Measurements from ENCODE around the gene PRDM10.
"Not testable (repeated sequence)": the region's sequence is repeated elsewhere in the genome, so short reads cannot be mapped to it uniquely, and the experiment has no call there.

The PRDM10 gene

DNA sequence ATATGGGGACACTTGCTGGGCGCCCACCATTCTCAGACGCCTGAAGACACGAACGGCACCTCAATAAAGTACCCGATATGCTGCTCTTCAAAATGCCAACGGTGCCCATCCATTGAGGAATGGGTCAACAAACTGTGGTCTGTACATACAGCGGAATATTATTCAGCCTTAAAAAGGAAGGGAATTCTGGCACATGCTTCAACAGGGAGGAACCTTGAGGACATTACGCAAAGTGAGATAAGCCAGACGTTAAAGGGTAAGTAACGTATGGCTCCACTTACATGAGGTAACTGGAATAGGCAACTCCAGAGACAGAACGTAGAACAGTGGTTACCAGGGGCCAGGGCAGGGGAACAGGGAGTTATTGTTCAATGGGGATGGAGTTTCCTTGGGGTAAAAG lies 28.0 kb downstream of the PRDM10 start:
- DNase-seq = no peak

DNA sequence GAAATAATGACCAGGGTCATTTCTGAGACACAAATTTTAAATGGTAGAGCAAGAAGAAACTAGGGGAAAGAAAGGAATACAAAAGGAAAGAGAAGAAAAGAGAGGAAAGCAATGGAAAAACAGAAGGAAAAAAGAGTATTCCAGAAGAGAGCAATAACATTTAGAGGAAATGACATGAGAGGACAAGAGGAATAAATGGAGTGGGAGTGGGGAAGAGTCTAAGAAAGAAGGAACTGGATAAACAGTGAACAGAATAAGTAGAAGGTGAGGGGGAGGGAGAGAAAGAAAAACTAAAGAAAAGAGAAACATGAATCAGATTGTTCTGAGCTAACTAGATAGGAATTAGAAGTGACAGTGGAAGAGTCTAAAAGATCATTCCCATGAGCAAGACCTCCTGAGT lies 28.4 kb downstream of the PRDM10 start:
- no peak for DNase-seq

DNA sequence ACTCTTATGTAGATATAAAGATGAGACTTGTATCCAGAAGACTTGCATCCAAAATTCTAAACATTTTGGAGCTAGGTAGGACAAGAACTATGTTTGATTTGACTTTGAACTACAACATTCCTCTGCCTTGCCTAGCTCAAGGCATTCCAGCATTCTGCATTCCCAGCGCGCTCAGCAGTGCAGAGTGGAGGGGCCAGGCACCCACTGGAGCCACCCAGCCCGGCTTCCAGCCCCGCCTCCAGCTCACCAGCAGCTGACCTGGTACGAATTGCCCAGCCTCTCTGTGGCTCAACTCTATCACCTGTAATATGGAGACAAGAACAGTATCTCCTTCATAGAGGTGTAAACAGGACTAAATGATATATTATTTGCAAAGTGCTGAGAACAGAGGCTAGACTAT lies 28.8 kb downstream of the PRDM10 start:
- no peak for DNase-seq

DNA sequence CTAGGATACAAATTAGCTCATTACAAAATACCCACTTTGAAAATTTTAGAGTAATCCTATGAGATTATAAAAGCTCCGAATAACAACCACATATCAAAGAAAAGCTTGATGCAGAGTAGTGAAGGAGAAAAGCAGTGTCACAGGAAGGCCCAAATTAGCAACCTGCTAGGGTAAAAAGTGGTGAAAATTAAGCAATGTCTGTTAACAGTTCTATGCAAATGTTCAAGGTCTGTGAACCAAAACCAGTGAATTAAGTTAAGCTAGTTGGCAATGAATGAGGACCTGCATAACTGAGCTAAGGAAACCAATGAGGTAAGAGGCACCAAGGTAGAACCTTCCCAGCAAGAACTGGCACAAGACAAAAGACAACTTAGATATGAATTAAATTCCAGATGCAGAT lies 29.6 kb downstream of the PRDM10 start:
- no peak for DNase-seq

DNA sequence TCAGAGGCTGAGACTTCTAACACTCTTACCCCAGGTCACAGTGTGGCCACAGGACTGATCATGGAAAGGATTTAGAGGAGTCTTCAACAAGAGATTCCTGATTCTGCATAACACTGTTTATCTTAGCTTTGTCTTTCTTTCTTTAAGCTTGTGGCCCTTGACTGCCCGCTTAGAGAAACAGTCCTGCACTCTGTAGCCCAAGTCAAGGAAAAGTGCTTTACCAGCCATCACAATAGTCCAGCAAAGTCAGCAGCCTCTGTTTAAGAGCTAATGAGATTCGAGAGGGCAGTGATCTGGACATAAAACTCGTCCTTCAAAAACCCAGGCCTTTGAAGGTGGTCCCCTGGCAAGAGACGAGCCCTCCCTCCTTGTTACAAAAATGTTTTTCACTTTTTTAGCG lies 30.0 kb downstream of the PRDM10 start:
- DNase-seq = no peak

DNA sequence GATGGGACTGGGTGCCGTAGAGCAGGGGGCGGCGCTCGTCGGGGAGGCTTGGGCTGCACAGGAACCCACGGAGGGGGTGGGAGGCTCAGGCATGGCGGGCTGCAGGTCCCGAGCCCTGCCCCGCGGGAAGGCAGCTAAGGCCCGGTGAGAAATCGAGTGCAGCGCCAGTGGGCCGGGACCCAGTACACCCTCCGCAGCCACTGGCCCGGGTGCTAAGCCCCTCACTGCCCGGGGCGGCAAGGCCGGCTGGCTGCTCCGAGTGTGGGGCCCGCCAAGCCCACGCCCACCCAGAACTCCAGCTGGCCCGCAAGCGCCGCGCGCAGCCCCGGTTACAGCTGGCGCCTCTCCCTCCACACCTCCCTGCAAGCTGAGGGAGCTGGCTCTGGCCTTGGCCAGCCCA lies 30.8 kb downstream of the PRDM10 start:
- not testable (repeated sequence) for DNase-seq

DNA sequence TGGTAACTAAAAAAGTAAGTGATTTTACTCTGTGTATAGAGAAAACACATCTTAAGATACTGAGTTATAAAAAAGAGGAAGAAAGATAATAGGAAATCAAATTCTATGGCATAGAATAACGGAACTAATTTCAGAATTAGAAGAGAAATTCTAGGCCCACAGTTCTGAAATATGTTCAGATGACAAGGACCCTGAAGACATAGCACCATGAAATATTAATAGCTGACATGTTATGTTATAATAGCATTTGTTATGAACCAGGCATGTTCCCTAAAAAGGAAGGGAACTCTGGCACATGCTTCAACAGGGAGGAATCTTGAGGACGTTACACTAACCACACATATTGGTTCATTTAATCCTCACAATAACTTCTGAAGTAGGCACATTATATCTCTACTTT lies 32.7 kb downstream of the PRDM10 start:
- no peak for DNase-seq

DNA sequence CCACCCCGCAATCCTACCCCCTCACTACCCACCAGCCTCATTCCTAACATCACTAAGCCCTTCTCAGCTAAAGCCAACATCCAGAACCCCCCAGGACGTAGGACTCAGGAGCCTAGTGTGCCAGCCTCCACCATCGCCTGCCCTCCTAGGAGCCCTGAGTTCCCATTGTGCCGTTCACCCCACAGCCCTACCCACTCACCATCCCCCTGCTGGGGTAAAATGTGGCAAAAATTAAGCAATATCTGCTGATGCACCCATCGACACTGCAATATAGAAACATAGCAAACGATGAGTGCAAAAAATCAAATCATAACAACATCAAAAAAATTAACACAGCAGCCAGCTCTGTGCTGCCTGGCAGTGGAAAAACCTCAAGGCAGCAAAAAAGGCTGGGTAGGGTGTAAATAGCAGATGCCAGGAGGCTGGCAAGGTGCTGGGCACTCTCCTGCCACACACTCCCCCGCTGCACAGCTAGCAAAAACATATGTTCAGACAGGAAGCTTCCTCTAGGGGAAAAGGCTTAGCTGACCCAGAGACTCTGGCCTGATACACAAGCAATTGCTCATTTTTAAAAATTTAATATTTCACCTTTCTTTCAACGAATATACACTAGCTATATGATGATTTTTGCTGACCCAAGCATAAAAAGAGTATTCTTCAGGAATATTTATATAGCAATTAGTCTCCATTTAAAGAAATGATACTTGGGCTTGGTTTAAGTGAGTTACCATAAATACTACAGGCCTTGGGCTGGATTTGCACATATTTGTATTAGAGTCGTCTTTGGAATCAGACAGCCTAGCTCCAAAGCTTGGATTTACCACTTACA lies 33.8 kb downstream of the PRDM10 start:
- DNase-seq = no peak

DNA sequence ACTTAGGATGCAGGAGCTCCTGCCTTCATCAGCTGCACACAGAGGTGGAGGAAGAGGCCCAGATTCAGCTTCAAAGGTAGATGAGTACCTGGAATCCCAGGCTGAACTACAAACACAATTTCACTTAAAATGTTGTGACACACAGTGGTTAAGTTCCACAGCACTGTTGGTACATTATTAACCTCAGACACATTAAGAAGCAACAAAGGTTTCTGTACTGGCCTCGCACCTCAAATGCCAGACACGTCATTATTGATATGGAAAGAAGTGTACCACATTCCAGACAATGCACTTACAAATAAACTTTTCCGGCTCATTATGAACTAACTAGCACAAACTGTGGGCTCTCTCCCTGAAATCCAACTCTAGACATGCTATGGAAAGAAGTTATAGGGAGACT lies 34.6 kb downstream of the PRDM10 start:
- no peak for DNase-seq

DNA sequence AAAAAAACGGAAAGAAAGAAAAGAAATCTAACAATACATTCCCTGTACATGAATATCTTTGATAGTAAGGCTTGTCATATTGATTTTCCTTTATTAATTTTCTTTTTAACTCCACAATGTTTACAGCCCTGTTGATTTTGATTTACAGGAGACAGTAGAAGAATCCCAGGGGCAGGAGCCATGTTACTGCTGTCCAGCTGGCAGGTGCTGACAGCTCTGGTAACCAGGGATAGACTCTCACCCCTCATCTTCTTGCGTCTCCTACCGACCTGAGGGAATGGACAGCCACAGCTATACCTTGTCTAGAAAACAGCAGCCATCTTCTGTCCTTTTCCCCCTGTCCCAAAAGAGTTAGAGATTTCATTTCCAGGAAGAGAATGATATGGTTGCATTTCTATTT lies 37.4 kb downstream of the PRDM10 start:
- DNase-seq = no peak

DNA sequence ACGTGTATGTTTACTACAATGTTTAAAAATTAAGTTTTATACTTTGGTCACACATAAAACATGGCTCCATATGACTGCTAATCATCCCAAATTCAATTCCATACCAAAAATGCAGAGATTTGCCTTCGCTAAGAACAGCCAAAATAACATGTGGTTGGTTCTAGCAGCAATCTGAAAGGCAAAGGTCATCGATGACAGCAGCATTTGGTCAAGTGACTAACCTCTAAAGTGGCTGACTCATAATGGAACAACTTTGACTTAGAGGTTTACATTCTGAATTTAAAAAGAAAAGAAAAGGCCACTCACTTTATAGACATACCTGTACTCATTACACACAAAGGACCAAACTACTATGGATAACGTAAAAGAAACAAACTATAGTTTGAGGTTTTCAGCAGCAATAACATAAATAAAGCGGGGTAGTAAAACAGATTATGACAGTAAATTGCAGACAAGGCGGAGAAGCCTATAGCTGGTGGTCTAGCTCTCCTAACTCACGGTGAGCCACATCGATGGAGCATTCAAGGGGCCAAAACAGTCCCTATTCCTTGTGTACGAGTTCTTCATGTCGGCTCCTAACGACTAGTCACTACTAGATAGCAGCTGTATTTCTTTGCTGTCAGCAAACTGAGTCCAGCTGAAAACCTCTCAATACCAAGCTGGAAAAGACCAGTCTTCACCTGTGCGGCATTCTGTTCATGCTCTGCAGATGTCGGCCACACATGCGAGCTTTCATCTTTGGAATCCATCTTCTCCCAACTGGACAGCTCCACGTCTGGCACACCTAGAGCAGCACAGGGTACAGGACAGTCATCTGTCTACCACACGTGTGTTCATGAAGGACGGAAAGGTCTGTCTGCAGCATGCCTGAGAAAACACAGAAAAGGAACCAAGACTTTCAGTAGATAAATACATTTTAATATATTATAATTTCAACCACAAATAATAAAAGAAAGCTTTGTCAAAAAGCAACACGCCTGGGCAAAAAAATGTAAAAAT lies 42.1 kb downstream of the PRDM10 start:
- DNase-seq = no peak

DNA sequence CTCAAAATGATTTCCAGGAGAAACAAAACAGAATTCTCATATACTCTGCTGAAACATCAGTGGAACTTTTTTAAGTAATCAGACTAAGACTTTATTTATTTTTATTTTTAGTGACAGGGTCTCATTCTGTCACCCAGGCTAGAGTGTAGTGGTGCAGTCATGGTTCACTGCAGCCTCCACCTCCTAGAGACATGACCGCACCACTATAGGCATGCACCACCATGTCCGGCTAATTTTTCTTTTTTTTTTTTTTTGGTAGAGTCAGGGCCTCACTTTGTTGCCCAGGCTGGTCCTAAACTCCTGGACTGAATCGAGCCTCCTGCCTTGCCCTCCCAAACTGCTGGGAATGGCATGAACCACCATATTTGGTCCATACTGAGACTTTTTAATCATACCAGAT lies 42.9 kb downstream of the PRDM10 start:
- no peak for DNase-seq

DNA sequence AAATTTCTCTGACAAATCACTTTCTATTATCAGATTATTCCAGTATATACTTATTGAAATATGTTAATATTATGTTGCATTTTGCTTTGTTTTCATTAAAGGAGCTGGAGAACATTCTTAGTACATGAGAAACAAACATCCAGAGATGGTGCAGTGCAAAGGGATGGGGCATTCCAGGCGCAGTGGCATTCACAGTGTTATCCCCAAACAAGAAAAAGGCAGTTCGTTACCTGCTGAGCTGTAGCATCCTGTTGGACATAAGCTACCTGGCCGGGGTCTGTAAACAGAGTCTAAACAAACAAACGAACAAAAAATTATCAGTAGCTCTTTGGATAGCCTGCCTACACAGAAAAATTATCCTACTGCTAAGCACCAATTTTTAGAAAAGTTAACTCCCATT lies 47.4 kb downstream of the PRDM10 start:
- no peak for DNase-seq

DNA sequence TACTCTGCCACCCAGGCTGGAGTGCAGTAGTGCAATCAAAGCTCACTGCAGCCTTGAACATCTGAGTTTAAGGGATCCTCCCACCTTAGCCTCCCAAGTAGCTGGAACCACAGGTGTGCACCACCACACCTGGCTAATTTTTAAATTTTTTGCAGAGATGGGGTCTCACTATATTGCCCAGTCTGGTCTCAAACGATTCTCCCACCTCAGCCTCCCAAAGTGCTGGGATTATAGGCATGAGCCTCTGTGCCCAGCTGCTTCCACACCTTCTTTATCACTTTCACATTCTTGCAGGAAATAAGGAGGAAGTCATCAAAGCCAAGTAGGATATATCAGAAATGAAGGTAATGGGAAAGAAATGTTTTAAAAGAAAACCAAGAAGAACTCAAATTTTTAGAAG lies 47.9 kb downstream of the PRDM10 start:
- not testable (repeated sequence) for DNase-seq

DNA sequence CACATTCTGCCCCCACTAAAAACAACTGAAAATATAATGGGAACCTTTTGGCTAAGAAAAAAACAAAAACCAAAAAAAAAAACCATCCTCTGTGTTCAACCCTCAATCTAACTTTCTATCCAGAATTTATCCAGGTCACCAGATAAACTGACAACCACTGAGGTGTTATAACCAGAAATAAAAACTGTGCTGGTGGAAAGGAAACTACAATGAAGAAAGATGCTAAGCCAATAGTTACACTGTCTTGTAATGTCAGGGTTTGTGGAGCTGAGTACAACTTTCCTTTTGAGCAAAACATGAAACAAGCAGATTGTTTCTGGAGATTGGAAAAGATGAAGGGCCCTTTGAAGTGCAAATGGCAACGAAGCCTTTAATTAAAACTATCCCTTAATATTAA lies 50.8 kb downstream of the PRDM10 start:
- DNase-seq = no peak

DNA sequence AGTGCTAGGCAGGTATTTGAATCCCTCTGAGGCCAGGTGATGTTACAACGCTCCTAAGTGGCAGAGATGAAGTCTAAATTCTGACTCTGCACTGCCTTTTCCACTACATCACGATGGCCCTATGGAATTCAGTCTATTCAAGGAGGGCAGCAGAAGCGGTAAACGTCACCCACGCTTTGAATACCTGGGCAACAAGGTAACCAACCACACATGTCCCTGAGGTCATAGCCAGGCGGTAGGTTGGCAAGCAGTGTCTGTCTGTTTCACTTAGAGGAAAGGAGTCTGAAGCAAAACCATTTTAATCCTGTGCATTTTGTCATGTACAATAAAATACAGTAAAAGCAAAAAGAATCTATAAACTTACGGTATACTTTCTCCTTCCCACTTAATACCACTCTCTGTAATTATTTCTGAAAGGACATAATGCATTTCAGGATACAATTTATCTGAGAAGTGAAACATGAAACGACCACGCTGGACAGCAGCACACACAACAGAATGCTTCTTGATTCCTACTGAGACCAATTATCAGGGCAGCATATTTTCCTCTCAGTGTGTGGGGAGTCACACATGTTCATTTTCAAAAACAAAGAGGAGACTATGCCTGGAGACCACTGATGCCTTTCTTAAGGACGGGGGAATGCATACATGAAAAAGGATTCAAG lies 51.3 kb downstream of the PRDM10 start:
- no peak for DNase-seq

DNA sequence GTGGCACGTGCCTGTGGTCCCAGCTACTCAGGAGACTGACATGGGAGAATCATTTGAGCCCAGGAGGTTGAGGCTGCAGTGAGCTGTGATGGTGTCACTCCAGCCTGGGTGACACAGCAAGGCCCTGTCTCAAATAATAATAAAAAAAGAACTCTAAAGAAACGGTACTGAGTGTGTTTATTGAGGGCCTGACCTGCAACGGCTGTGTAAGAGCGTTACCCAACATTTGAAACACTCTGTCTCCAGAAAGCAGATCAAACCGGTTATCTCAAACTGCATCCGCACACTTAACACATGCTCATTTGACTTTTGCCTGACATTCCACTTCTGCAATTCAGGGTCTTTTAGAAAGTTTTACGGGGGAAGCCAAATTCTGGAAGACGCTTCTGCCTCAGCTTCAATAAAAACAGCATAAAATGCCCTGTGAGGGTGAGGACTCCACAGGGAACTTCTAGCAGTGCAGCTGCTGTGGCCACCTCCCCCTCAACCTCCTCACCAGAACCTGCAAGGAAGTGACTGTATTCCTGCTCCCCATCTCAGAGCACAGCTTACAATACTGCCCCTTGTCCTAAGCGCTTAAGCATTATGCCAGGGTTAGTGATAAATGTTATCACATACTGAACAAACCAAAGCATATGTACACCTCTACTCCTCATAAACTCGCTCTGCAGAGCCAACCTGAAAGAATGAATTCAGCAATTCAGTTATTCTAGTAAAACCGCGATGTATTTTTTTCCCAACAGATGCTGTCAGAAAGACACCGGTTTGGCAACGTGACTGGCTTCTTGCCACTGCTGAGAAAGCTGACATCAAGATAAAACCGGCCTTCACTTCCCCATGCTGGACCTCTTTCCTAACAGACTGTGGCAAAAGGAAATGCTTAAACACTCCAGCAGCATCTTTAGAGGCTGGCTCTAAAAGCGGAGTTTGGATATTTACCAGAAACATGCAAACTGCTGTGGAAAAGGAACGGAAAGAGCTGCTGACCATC lies 52.2 kb downstream of the PRDM10 start:
- DNase-seq = no peak

DNA sequence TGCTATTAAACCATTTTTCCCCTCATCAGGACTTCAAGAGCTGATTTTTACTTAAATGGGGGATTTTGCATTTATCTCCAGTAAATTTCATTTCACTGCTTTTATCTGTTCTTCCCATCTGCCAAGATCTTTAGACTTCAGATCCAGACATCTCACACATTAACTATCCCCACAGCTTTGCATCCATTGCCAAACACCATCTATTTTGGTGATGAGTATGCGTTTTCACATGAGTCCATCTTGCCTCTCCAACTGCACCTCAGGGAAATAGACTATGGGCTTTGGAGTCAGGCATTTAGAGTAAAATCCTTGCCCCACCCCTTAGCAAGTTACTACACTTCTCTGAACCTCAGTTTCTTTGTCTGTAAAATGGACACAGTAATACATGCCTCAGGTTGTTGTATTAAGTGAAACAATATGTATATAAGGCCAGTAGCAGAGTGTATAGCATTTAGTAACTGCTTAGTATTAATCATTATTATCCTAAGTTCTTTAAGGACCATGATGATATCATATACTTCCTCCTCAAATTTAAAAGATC lies 53.6 kb downstream of the PRDM10 start:
- no peak for DNase-seq

DNA sequence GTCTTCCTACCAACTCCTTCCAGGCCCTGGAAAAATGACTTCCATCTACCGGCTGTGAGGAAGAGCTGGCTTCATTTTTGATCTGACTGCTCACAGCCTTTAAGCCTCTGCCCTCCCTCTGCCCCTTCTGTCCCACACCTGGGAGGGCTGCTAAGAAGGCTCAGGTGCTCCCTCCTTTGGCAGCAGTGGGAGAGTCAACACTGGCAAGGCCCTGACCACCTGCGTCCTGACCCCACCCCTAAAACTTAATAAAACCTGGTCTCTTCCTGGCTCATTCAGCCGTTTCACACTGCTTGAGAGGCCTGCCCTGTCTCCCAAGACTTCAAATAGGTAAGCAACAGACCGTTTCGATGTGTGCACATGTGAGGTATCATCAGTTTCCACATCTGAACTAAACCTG lies 55.2 kb downstream of the PRDM10 start:
- DNase-seq = no peak

DNA sequence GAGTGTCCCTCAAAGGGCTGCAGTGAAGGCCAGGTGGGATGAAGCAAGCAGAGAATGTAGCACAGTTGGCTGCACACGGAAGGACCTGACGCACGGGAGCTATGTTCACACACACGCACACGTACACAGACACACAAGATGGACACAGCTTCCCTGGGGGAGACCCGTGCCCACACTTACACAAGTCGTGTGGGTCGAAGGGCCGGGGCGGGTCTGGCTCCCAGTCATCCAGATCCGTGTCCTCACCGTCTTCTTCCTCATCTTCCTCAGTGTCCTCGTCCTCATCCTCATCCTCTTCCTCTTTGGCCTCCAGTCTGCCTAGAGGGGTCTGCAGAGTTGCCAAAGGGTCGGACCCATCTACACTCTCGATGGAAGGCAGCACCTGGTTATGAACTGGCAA lies 55.7 kb downstream of the PRDM10 start:
- DNase-seq = no peak

DNA sequence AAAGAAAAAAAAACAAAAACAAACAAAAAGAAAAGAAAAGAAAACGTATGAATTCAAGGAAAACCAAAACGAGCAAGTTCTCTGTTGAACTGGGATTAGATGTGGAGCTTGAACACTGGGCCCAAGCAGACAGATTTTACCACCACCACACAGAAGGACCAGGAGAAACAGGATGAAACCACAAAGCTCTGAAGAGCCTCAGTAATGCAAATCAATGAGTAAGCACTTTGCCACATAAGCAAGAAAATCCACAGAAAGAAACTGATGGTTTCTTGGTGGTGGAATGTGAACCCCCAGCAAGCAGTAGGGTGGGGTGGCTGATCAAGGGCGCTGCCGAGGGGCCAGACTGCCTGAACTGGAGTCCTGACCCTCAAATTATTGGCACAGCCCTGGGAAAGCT lies 56.4 kb downstream of the PRDM10 start:
- DNase-seq = no peak

DNA sequence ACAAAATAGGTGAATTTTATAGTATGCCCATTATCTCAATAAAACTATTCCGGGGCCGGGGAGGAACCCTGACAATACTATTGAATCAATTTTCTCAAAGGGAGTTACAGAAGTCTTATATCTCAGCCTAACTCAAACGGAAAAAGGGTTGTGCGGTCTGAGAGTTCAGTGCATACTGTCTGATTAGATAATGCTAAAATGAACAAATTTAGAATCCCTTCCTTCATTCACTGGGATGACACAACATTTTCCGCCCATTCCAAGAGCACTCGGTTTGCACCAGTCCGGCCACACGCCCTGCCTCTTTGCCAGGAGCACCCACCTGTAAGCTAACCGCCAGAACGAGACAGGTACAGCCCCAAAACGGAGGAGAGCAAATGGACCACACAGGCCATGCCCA lies 57.3 kb downstream of the PRDM10 start:
- DNase-seq = no peak
